AG09319 (cell line): ENCODE measurements around the gene NENF.
A peak's percentile ranks its signal among the peaks of the same experiment; 100 is the strongest.

Source experiments
- DNase-seq: peaks from one replicate; pipeline ENCODE4 v3.0.0-alpha.2; 2010; ENCODE audit warnings: low read depth; ENCODE audit errors: extremely low read depth
- TF ChIP-seq, protein P1 (sequence below): IDR thresholded peaks from 2 replicates; pipeline ENCODE4 v1.5.1; 2011; ENCODE audit warnings: low read depth, mild to moderate bottlenecking, inconsistent platforms, low read length, moderate library complexity

The NENF gene

DNA sequence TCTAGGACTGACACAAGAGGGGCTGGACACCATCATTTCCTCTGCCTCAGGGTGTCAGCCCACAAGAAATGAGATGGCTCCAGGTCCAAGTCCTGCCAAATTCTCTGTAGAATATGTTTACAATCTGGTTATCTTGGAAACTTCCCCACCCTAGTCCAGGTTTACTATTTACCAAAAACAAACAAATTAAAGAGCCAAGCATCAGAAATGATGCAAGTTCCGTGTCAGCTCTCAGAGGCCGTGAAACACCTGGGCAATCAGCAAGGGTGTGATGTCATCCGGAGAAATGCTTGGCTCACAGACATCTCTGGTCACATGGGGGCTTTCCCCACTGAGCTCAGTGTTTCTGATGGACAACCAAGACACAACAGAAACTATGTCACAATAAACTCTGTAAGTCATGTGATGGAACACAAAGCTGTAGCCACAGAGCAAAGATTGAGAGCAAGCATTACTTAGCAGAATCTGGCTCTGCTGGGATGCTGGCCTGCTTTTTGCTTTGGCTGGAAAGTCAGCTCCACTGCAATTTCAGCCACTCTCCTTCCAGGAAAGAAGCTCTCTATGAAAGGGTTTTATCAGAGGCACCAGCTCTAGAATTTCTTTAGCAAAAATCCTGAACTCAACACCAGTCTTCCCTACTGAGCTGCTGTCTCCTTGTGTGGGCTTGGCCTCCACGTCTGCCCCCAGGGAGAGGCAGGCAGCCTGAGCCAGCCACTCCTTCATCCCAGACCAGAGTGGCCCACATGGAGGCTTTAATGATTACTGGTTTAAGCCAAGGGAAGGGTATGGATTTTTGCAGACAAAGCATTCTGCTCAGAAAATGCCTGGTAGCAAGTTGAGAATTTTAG is 55.9 kb downstream of the NENF start:
- TF ChIP-seq, protein P1, sequence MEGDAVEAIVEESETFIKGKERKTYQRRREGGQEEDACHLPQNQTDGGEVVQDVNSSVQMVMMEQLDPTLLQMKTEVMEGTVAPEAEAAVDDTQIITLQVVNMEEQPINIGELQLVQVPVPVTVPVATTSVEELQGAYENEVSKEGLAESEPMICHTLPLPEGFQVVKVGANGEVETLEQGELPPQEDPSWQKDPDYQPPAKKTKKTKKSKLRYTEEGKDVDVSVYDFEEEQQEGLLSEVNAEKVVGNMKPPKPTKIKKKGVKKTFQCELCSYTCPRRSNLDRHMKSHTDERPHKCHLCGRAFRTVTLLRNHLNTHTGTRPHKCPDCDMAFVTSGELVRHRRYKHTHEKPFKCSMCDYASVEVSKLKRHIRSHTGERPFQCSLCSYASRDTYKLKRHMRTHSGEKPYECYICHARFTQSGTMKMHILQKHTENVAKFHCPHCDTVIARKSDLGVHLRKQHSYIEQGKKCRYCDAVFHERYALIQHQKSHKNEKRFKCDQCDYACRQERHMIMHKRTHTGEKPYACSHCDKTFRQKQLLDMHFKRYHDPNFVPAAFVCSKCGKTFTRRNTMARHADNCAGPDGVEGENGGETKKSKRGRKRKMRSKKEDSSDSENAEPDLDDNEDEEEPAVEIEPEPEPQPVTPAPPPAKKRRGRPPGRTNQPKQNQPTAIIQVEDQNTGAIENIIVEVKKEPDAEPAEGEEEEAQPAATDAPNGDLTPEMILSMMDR: no peak
- peak; percentile 75 for DNase-seq

DNA sequence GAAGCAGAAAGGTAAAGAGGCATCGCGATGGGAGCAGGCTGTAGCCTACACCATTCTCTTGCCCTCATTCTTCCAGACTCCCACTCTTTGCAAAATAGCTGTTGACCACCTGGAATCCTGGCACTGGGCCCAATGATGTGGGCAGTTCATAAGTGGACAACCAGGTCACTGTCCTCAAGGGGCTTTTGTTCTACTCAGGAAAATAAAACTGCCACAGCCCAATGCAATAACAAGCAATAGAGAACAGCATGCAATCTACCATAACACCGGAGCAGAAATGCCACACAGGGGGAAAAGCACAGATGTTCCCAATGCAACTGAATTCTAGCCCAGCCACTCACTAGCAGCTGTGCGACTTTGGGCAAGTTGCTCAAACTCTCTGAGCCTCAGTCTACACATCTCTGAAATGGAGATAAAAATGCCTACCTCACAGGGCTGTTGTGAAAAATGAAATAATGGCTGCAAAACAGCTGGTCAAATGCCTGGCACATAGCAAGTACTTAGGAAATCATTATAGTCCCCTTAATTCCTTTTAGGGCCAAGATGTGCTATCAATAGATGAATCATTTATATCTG is 56.7 kb downstream of the NENF start:
- TF ChIP-seq, protein P1: no peak
- no peak for DNase-seq

DNA sequence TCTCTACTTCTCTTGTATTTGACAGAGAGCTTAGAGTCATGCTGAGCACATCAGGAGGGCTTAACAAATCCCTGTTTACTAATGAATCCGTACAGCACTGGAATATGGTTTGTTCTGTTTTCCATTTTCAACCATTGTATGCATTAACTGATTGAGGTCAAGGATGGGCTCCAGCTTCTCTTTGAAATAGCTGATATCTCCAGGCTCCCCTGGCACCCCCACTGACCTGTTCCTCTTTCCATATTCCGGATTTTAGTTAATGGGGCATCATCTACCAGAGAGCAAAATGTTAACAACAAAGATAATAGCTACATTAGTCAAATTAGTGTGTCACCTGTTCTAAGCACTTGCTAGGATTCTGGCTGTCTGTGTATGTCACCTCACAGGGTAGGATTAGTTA is 57.6 kb downstream of the NENF start:
- TF ChIP-seq, protein P1: no peak
- no peak for DNase-seq

DNA sequence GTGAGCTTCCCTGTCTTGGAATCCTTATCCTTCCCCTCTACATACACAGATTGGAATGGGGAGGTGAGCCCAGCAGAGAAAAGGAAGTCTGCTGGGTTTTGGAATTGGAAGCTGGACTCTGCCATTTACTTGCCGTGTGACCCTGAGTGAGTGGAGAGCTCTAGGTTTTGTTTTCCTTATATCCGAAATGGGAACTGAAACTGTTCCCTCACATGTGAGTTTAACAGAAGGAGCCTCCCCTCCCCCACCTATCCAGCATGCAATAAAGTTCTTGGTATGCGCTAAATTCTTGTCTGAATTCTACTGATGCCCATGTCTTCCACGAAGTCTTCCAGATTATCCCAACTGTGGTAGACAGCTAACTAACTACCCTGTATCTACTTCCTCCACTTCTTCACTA is 58.7 kb downstream of the NENF start:
- TF ChIP-seq, protein P1: no peak
- no peak for DNase-seq
